ENCODE results near the gene PYGM.

PYGM gene

GRCh38 chr11:64755681-64756361 lies 4.0 kb downstream of the PYGM start:
- no peak for DNase-seq (ENCODE audit: extremely low spot score, insufficient read length, low read depth)

GRCh38 chr11:64754919-64755662 lies 4.7 kb downstream of the PYGM start:
- DNase-seq (ENCODE audit: extremely low spot score, insufficient read length, low read depth) (no peak), FAIRE-seq (no peak)

More at GRCh38 chr11:64755681-64756361, 4.0 kb downstream of the PYGM start:
- FAIRE-seq, result no peak

GRCh38 chr11:64754124-64754918 lies 5.5 kb downstream of the PYGM start:
- FAIRE-seq (no peak), DNase-seq (ENCODE audit: extremely low spot score, insufficient read length, low read depth) (no peak)

- FAIRE-seq (no peak), DNase-seq (ENCODE audit: extremely low spot score, insufficient read length, low read depth) (no peak)
Observed at GRCh38 chr11:64753380-64754123, 6.2 kb downstream of the PYGM start.

- no peak for FAIRE-seq
Observed at GRCh38 chr11:64753019-64753379, 6.8 kb downstream of the PYGM start.

GRCh38 chr11:64752175-64752970 lies 7.4 kb downstream of the PYGM start:
- DNase-seq (ENCODE audit: extremely low spot score, insufficient read length, low read depth), result no peak
- no peak for FAIRE-seq

More at GRCh38 chr11:64753019-64753379, 6.8 kb downstream of the PYGM start:
- DNase-seq (ENCODE audit: extremely low spot score, insufficient read length, low read depth), result no peak

GRCh38 chr11:64751580-64751979 lies 8.2 kb downstream of the PYGM start:
- DNase-seq (ENCODE audit: extremely low spot score, insufficient read length, low read depth) (no peak), FAIRE-seq (no peak)

- DNase-seq (ENCODE audit: extremely low spot score, insufficient read length, low read depth) (no peak), FAIRE-seq (no peak)
Observed at GRCh38 chr11:64751136-64751535, 8.6 kb downstream of the PYGM start.

GRCh38 chr11:64750361-64751054 lies 9.3 kb downstream of the PYGM start:
- FAIRE-seq (no peak), DNase-seq (ENCODE audit: extremely low spot score, insufficient read length, low read depth) (no peak)

GRCh38 chr11:64747961-64748665 lies 11.7 kb downstream of the PYGM start:
- DNase-seq (ENCODE audit: extremely low spot score, insufficient read length, low read depth), result no peak
- FAIRE-seq, result no peak

- DNase-seq (ENCODE audit: extremely low spot score, insufficient read length, low read depth), result no peak
- FAIRE-seq, result no peak
Observed at GRCh38 chr11:64746486-64746885, 13.3 kb downstream of the PYGM start.

GRCh38 chr11:64745521-64746328 lies 14.0 kb downstream of the PYGM start:
- DNase-seq (ENCODE audit: extremely low spot score, insufficient read length, low read depth) (peak; percentile 58), FAIRE-seq (peak; percentile 66)

GRCh38 chr11:64745189-64745520 lies 14.6 kb downstream of the PYGM start:
- peak; percentile 43 for DNase-seq (ENCODE audit: extremely low spot score, insufficient read length, low read depth)
- FAIRE-seq, result peak; percentile 42

- DNase-seq (ENCODE audit: extremely low spot score, insufficient read length, low read depth), result no peak
Observed at GRCh38 chr11:64744544-64745188, 15.1 kb downstream of the PYGM start.

GRCh38 chr11:64743591-64744543 lies 15.9 kb downstream of the PYGM start, which contains the start of gene RASGRP2:
RASGRP2 (minus strand) TSS chr11:64744142; CDS start chr11:64742866, 1,276 bp downstream.
- DNase-seq (ENCODE audit: extremely low spot score, insufficient read length, low read depth) (peak; percentile 43), FAIRE-seq (peak; percentile 24)

More at GRCh38 chr11:64744544-64745188, 15.1 kb downstream of the PYGM start:
- FAIRE-seq, result no peak
